HG02938 (cell line): ENCODE results near the gene TDG.

Experiments used
- ATAC-seq: cut with Tn5 transposase; IDR thresholded peaks from one replicate; pipeline ENCODE4 v1.9.1; 2021; ENCODE audit warnings: mild to moderate bottlenecking, moderate library complexity; ENCODE audit not compliant: unreplicated experiment

Gene TDG

GRCh38 chr12:103965590-103966504, at the start of gene TDG:
TSS of gene TDG (plus strand) at chr12:103965872. CDS start at chr12:103966038, 166 bp downstream.
- peak; percentile 91 for ATAC-seq

GRCh38 chr12:103917873-103918272, 47.8 kb upstream of the TDG start:
- ATAC-seq: no peak

GRCh38 chr12:103924761-103925641, 40.7 kb upstream of the TDG start:
- ATAC-seq: peak; percentile 41

- no peak for ATAC-seq
Observed at GRCh38 chr12:103928682-103929045, 37.0 kb upstream of the TDG start.

- peak; percentile 21 for ATAC-seq
Observed at GRCh38 chr12:103929046-103929783, 36.5 kb upstream of the TDG start.

GRCh38 chr12:103929784-103930033, 36.0 kb upstream of the TDG start:
- ATAC-seq: no peak

GRCh38 chr12:103930034-103930786, 35.5 kb upstream of the TDG start, which contains the start of gene HSP90B1:
TSS of gene HSP90B1 (plus strand) at chr12:103930410. CDS start at chr12:103930516, 106 bp downstream.
- ATAC-seq: peak; percentile 55

GRCh38 chr12:103930787-103931735, 34.6 kb upstream of the TDG start:
- no peak for ATAC-seq

- no peak for ATAC-seq
Observed at GRCh38 chr12:103933237-103933636, 32.4 kb upstream of the TDG start.

GRCh38 chr12:103936679-103937078, 29.0 kb upstream of the TDG start:
- no peak for ATAC-seq

- ATAC-seq: no peak
Observed at GRCh38 chr12:103944964-103945363, 20.7 kb upstream of the TDG start.

- no peak for ATAC-seq
Observed at GRCh38 chr12:103947871-103948555, 17.7 kb upstream of the TDG start.

- no peak for ATAC-seq
Observed at GRCh38 chr12:103948746-103949406, 16.8 kb upstream of the TDG start.

GRCh38 chr12:103952497-103952896, 13.2 kb upstream of the TDG start:
- no peak for ATAC-seq

GRCh38 chr12:103955811-103956508, 9.7 kb upstream of the TDG start:
- no peak for ATAC-seq

GRCh38 chr12:103956509-103957027, 9.1 kb upstream of the TDG start:
- ATAC-seq: peak; percentile 25

GRCh38 chr12:103957865-103958388, 7.7 kb upstream of the TDG start:
- ATAC-seq: no peak
